HG03378 (cell line): ENCODE data around the gene USP28.
A peak's percentile ranks its signal among the peaks of the same experiment; 100 is the strongest.
"Not testable (repeated sequence)": the region's sequence is repeated elsewhere in the genome, so short reads cannot be mapped to it uniquely, and the experiment has no call there.

Experiments used
- ATAC-seq: cut with Tn5 transposase; IDR thresholded peaks from one replicate; pipeline ENCODE4 v1.9.1; 2021; ENCODE audit warnings: mild to moderate bottlenecking, moderate library complexity; ENCODE audit not compliant: unreplicated experiment

USP28 gene

GRCh38 chr11:113879446-113879845 is 4.1 kb upstream of the USP28 start:
- not testable (repeated sequence) for ATAC-seq

GRCh38 chr11:113877670-113878055 is 2.3 kb upstream of the USP28 start:
- no peak for ATAC-seq

GRCh38 chr11:113876798-113877669 is 1.7 kb upstream of the USP28 start:
- no peak for ATAC-seq

GRCh38 chr11:113876074-113876797 is 864 bp upstream of the USP28 start:
- ATAC-seq = no peak

- peak; percentile 33 for ATAC-seq
Observed at GRCh38 chr11:113874581-113875233, 665 bp downstream of the USP28 start.

GRCh38 chr11:113874096-113874495 is 1.3 kb downstream of the USP28 start:
- ATAC-seq = no peak

- ATAC-seq = no peak
Observed at GRCh38 chr11:113873236-113873626, 2.1 kb downstream of the USP28 start.

GRCh38 chr11:113871336-113871735 is 4.0 kb downstream of the USP28 start:
- ATAC-seq = no peak

- ATAC-seq = no peak
Observed at GRCh38 chr11:113867843-113868503, 7.4 kb downstream of the USP28 start.

GRCh38 chr11:113865873-113866272 is 9.5 kb downstream of the USP28 start:
- no peak for ATAC-seq

GRCh38 chr11:113864410-113864809 is 11.0 kb downstream of the USP28 start:
- no peak for ATAC-seq

- no peak for ATAC-seq
Observed at GRCh38 chr11:113862435-113862834, 12.9 kb downstream of the USP28 start.

GRCh38 chr11:113859665-113860064 is 15.7 kb downstream of the USP28 start:
- ATAC-seq = no peak

- ATAC-seq = no peak
Observed at GRCh38 chr11:113856966-113857759, 18.2 kb downstream of the USP28 start.

GRCh38 chr11:113855803-113856202 is 19.6 kb downstream of the USP28 start:
- ATAC-seq = no peak

GRCh38 chr11:113850188-113850587 is 25.2 kb downstream of the USP28 start:
- ATAC-seq = no peak

GRCh38 chr11:113849713-113850112 is 25.7 kb downstream of the USP28 start:
- ATAC-seq = no peak

- no peak for ATAC-seq
Observed at GRCh38 chr11:113847580-113847979, 27.8 kb downstream of the USP28 start.

- ATAC-seq = no peak
Observed at GRCh38 chr11:113847111-113847510, 28.3 kb downstream of the USP28 start.

GRCh38 chr11:113841691-113842090 is 33.7 kb downstream of the USP28 start:
- ATAC-seq = no peak
